IMR-90 (cell line): ENCODE data around the gene BCL2L11. TPM values are rescaled to one million over a fixed set of nuclear protein-coding genes. Genes with fewer than 3 reads are reported as not detected.
A peak's percentile ranks its signal among the peaks of the same experiment; 100 is the strongest.

ENCODE experiments used
- ATAC-seq: fragments of 200-7000 bp; cut with Tn5 transposase; 2 replicates; pipeline ENCODE4 v1.9.1; 2020; ENCODE audit warnings: low read depth, mild to moderate bottlenecking, moderate library complexity
- BruUV-seq: library from RNA; stranded (reverse); fragments of 400-500 nt; replicated peaks from 2 replicates; lab custom pipeline; 2021; lab: Mats Ljungman, UMichigan
- CTCF ChIA-PET: fragments of 300-600 bp; formaldehyde crosslinking; extraction: SDS; loops from one replicate; lab custom pipeline; 2021; ENCODE audit warnings: antibody characterized with exemption; lab: Yijun Ruan, JAX
- POLR2A ChIA-PET: fragments of 300-600 bp; sonication (Branson Sonifier 250); formaldehyde crosslinking; loops from one replicate; lab custom pipeline; 2022; ENCODE audit warnings: antibody characterized with exemption; ENCODE audit not compliant: unreplicated experiment; lab: Charles Lee
- DNase-seq: peaks from one replicate; pipeline ENCODE4 v3.0.0; 2013
- H2AFZ ChIP-seq: replicated peaks from 2 replicates; pipeline ENCODE3; 2013; ENCODE audit warnings: low read length, mild to moderate bottlenecking; ENCODE audit not compliant: poor library complexity
- H2AK5ac ChIP-seq: 2 replicates; pipeline ENCODE4 v1.6.1; 2013; ENCODE audit warnings: low read depth, low read length, inconsistent platforms
- H2AK9ac ChIP-seq: replicated peaks from 2 replicates; pipeline ENCODE3; 2013; ENCODE audit warnings: mild to moderate bottlenecking, low read depth, low read length, moderate library complexity; ENCODE audit not compliant: poor library complexity
- H2BK120ac ChIP-seq: 2 replicates; pipeline ENCODE4 v1.6.1; 2013; ENCODE audit warnings: low read depth, low read length, inconsistent platforms
- H2BK15ac ChIP-seq: 3 replicates; pipeline ENCODE4 v1.6.1; 2013; ENCODE audit warnings: low read depth, low read length, inconsistent platforms
- H2BK20ac ChIP-seq: 2 replicates; pipeline ENCODE4 v1.6.1; 2013; ENCODE audit warnings: low read depth, mild to moderate bottlenecking, inconsistent platforms, low read length, moderate library complexity
- H2BK5ac ChIP-seq: 2 replicates; pipeline ENCODE4 v1.6.1; 2013; ENCODE audit warnings: mild to moderate bottlenecking, low read depth, low read length, inconsistent platforms; ENCODE audit not compliant: poor library complexity, severe bottlenecking
- H3K14ac ChIP-seq: replicated peaks from 2 replicates; pipeline ENCODE4 v1.6.1; 2013; ENCODE audit warnings: low read depth, low read length, inconsistent platforms
- H3K18ac ChIP-seq: 2 replicates; pipeline ENCODE4 v1.6.1; 2013; ENCODE audit warnings: low read depth, low read length, control low read depth
- H3K23ac ChIP-seq: 2 replicates; pipeline ENCODE4 v1.6.1; 2013; ENCODE audit warnings: low read depth, low read length, inconsistent platforms
- H3K27ac ChIP-seq: 2 replicates; pipeline ENCODE4 v1.5.1; 2013; ENCODE audit warnings: mild to moderate bottlenecking, control low read depth, low read length; ENCODE audit not compliant: insufficient read depth
- H3K27me3 ChIP-seq: 2 replicates; pipeline ENCODE4 v1.6.1; 2013; ENCODE audit warnings: low read length; ENCODE audit not compliant: control insufficient read depth, insufficient read depth
- H3K36me3 ChIP-seq: 2 replicates; pipeline ENCODE4 v1.6.1; 2013; ENCODE audit warnings: low read length, mixed read lengths; ENCODE audit not compliant: control insufficient read depth, insufficient read depth
- H3K4ac ChIP-seq: 2 replicates; pipeline ENCODE4 v1.6.1; 2013; ENCODE audit warnings: low read depth, low read length, inconsistent platforms
- H3K4me1 ChIP-seq: 2 replicates; pipeline ENCODE4 v1.6.1; 2013; ENCODE audit warnings: low read length, mixed read lengths; ENCODE audit not compliant: control insufficient read depth, insufficient read depth
- H3K4me2 ChIP-seq: 2 replicates; pipeline ENCODE4 v1.6.1; 2013; ENCODE audit warnings: low read depth, mild to moderate bottlenecking, control low read depth, low read length, moderate library complexity
- H3K4me3 ChIP-seq: 2 replicates; pipeline ENCODE4 v1.5.1; 2013; ENCODE audit warnings: low read depth, mild to moderate bottlenecking, control low read depth, low read length, moderate library complexity; ENCODE audit not compliant: insufficient read depth
- H3K56ac ChIP-seq: 2 replicates; pipeline ENCODE4 v1.6.1; 2013; ENCODE audit warnings: low read length, inconsistent platforms; ENCODE audit not compliant: insufficient read depth; ENCODE audit errors: extremely low read depth
- H3K79me1 ChIP-seq, 2 experiments: 2 replicates each; pipeline ENCODE4 v1.6.1; 2013; ENCODE audit warnings: low read length in 2 of 2, inconsistent platforms in 1 of 2, low read depth in 1 of 2
- H3K9ac ChIP-seq: 2 replicates; pipeline ENCODE4 v1.6.1; 2013; ENCODE audit warnings: low read depth, low read length, control low read depth
- H3K9me1 ChIP-seq: 2 replicates; pipeline ENCODE4 v1.6.1; 2013; ENCODE audit warnings: low read length, inconsistent platforms; ENCODE audit not compliant: insufficient read depth
- H3K9me3 ChIP-seq: 2 replicates; pipeline ENCODE4 v1.6.1; 2013; ENCODE audit warnings: low read length; ENCODE audit not compliant: control insufficient read depth, insufficient read depth
- H4K20me1 ChIP-seq: 2 replicates; pipeline ENCODE4 v1.6.1; 2013; ENCODE audit warnings: low read length, inconsistent platforms; ENCODE audit not compliant: insufficient read depth
- H4K5ac ChIP-seq: 2 replicates; pipeline ENCODE4 v1.6.1; 2013; ENCODE audit warnings: mild to moderate bottlenecking, low read depth, low read length, control low read depth
- H4K8ac ChIP-seq, 2 experiments: 2 replicates each; pipeline ENCODE4 v1.6.1; 2013; ENCODE audit warnings: low read depth in 2 of 2, low read length in 2 of 2, control low read depth in 1 of 2, inconsistent platforms in 1 of 2
- H4K91ac ChIP-seq: 2 replicates; pipeline ENCODE4 v1.6.1; 2013; ENCODE audit warnings: low read depth, low read length, inconsistent platforms; ENCODE audit not compliant: insufficient read depth
- MAFK ChIP-seq: IDR thresholded peaks from 2 replicates; pipeline ENCODE4 v1.6.1; 2012; ENCODE audit warnings: low read depth, low read length, improper control_type of control experiment
- MXI1 ChIP-seq: IDR thresholded peaks from 2 replicates; pipeline ENCODE4 v1.6.1; 2012; ENCODE audit warnings: low read depth, mild to moderate bottlenecking, low read length, moderate library complexity, borderline replicate concordance
- SMC3 ChIP-seq: fragments of 150-350 bp; IDR thresholded peaks from 2 replicates; pipeline ENCODE4 v1.6.1; 2016; ENCODE audit warnings: low read depth, mild to moderate bottlenecking, antibody characterized with exemption, low read length, moderate library complexity
- WGBS, 2 experiments: methylation state at CpG; one replicate each; pipeline versions ENCODE4 v1.1.5 to v1.1.7; 2013; ENCODE audit warnings: missing lambda C conversion rate in 2 of 2; ENCODE audit not compliant: insufficient read length in 1 of 2; ENCODE audit errors: extremely low coverage in 2 of 2; 5-methylcytosine and 5-hydroxymethylcytosine counted together
- dilution Hi-C: fragments of 300-500 bp; cut with HindIII; formaldehyde crosslinking; loops from one replicate; pipeline ENCODE4 v1.14.3; 2018; ENCODE audit warnings: low sequenced_read_pairs; ENCODE audit not compliant: unreplicated experiment
- in situ Hi-C: fragments of 300-500 bp; cut with MboI; formaldehyde crosslinking; loops from 3 replicates; pipeline ENCODE4 v1.14.3; 2019; ENCODE audit warnings: low sequenced_read_pairs, inconsistent platforms, mixed read lengths
- intact Hi-C: fragments of 100-400 bp; cut with micrococcal nuclease; formaldehyde crosslinking; loops from 2 replicates; pipeline ENCODE4 v1.10.0; 2022
- polyA plus RNA-seq, 3 experiments: library from polyadenylated mRNA; depleted of rRNA; stranded (reverse); fragments of >200 nt; gene quantifications; 2 replicates each; pipeline ENCODE4 v1.2.3, GENCODE V29; 2012; ENCODE audit warnings: low replicate concordance in 1 of 3
- total RNA-seq: library from RNA; depleted of rRNA; stranded (reverse); fragments of >200 nt; gene quantifications from 2 replicates; pipeline ENCODE4 v1.2.3, GENCODE V29; 2012

The BCL2L11 gene
- total and polyA plus RNA-seq, 2 of the 4 experiments (the other 2 are of a cell fraction) = 1.1 to 1.7 TPM

GRCh38 chr2:111209045-111209514 lies 88.4 kb downstream of the BCL2L11 start:
- Histone ChIP-seq H3K9me3 (no peaks in the 10 kb centered on the region), H2BK15ac (no peak overlapping the region), H4K5ac (no peak overlapping the region), H2AK9ac (no peak overlapping the region), H3K4me1 (peaks cover 1% of the 10 kb centered on the region; the same call in 1 of the 2 replicates), H3K27ac (no peak overlapping the region), H3K9me1 (peaks cover 1% of the 10 kb centered on the region), H2BK20ac (no peak overlapping the region), H2BK120ac (no peak overlapping the region), H3K56ac (no peak overlapping the region), H3K4ac (no peak overlapping the region), H3K36me3 (peaks cover 13% of the 10 kb centered on the region), H3K18ac (no peak overlapping the region), H4K91ac (no peak overlapping the region), H4K8ac (no peak overlapping the region), H3K14ac (no peak overlapping the region), H4K20me1 (peaks cover 18% of the 10 kb centered on the region), H3K9ac (no peak overlapping the region), H3K23ac (no peak overlapping the region), H3K79me1 (peaks cover 4 to 20% of the 10 kb centered on the region in 2 experiments; a peak in 1 of 4 replicates), H3K27me3 (no peaks in the 10 kb centered on the region), H2BK5ac (no peak overlapping the region), H2AFZ (no peak overlapping the region), H3K4me3 (no peak overlapping the region), H3K4me2 (no peak overlapping the region), H2AK5ac (no peak overlapping the region)
- dilution Hi-C loops (no loop called here), in situ Hi-C loops (no loop called here), intact Hi-C loops (loop anchor here (5.0 kb wide), 1 partner anchor 62 kb away; no protein-coding TSS in a partner anchor)
- WGBS, 2 experiments = no CpG with 5 or more reads among the region's 1 CpG
- CTCF ChIA-PET = interaction anchor here (0.7 kb wide), 1 partner anchor 10 kb away, joined by 3 read pairs; no protein-coding TSS in a partner anchor
- POLR2A ChIA-PET = interaction anchor here (0.6 kb wide), 2 partner anchors 21 to 88 kb away, joined by 3 to 5 read pairs; partner anchors contain the start of gene BCL2L11
- DNase-seq = peak; percentile 93
- no TSS peak for BruUV-seq
- peak; percentile 56; the same call in 1 of the 2 replicates for ATAC-seq
- TF ChIP-seq MAFK = no peak
- TF ChIP-seq MXI1 = no peak
- 0 out of 2 replicates have a peak, but pooled peaks have one; percentile 2 for TF ChIP-seq SMC3
